GM12878 (cell line): ENCODE measurements around the gene IMMT.
"Not testable (repeated sequence)": the region's sequence is repeated elsewhere in the genome, so short reads cannot be mapped to it uniquely, and the experiment has no call there.

Experiments used
- EZH2 ChIP-seq: IDR thresholded peaks from 2 replicates; pipeline ENCODE4 v1.6.1; 2012; ENCODE audit warnings: low read depth, mild to moderate bottlenecking, control low read depth, inconsistent platforms, low read length, borderline replicate concordance; ENCODE audit not compliant: control insufficient read depth
- KDM1A ChIP-seq: fragments of 200-600 bp; sonication (generic); IDR thresholded peaks from 2 replicates; pipeline ENCODE4 v1.6.1; 2016; ENCODE audit warnings: borderline replicate concordance

DNA sequence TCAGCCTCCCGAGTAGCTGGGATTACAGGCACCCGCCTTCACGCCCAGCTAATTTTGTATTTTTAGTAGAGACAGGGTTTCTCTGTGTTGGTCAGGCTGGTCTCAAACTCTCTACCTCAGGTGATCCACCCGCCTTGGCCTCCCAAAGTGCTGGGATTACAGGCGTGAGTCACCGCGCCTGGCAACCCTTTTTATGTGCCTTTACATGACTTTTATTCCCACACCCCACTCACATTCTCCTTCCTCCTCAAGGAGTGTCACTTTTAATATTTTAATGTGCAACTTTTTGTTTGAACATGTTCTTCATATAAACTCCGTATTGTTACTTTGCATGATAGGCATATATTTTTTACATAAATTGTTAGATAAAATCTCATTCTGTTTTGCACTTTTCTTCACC lies 33.3 kb upstream of the IMMT start:
- TF ChIP-seq EZH2, KDM1A: not testable (repeated sequence)
